GM12878 (cell line): Measurements from ENCODE around the gene ZNF230. TPM values are rescaled to one million over a fixed set of nuclear protein-coding genes. Genes with fewer than 3 reads are reported as not detected.

ENCODE experiments used
- ATAC-seq: fragments of 200-7000 bp; cut with Tn5 transposase; 3 replicates; pipeline ENCODE4 v1.9.1; 2020; ENCODE audit warnings: mild to moderate bottlenecking, moderate library complexity
- BruUV-seq: library from RNA; stranded (reverse); fragments of 400-500 nt; replicated peaks from 2 replicates; lab custom pipeline; 2021; lab: Mats Ljungman, UMichigan
- CTCF ChIA-PET: fragments of 300-600 bp; sonication (Branson Sonifier 250); formaldehyde crosslinking; extraction: SDS; loops from one replicate; lab custom pipeline; 2021; ENCODE audit warnings: inconsistent platforms; lab: Yijun Ruan, JAX
- POLR2A ChIA-PET: fragments of 350-600 bp; formaldehyde crosslinking; extraction: SDS; loops from one replicate; lab custom pipeline; 2021; ENCODE audit warnings: inconsistent platforms; lab: Charles Lee
- RAD21 ChIA-PET: fragments of 300-600 bp; sonication (Branson Sonifier 250); formaldehyde crosslinking; loops from one replicate; lab custom pipeline; 2023; ENCODE audit warnings: antibody characterized with exemption; ENCODE audit not compliant: unreplicated experiment; lab: Charles Lee
- SMC1A ChIA-PET: fragments of 300-600 bp; sonication (Branson Sonifier 250); formaldehyde crosslinking; loops from one replicate; lab custom pipeline; 2023; ENCODE audit not compliant: unreplicated experiment, uncharacterized antibody; lab: Charles Lee
- DNase-seq: peaks from one replicate; pipeline ENCODE4 v3.0.0-alpha.2; 2011; ENCODE audit warnings: low read depth, low spot score
- FAIRE-seq: peaks from 3 replicates; lab custom pipeline; 2011; peaks lifted over from hg19 to GRCh38; lab: Jason Lieb, UNC
- H2AFZ ChIP-seq: 2 replicates; pipeline ENCODE4 v1.6.0; 2011; ENCODE audit warnings: low read depth, low read length, control low read depth; ENCODE audit not compliant: control insufficient read depth
- H3K27ac ChIP-seq: 2 replicates; pipeline ENCODE4 v1.5.1; 2011; ENCODE audit warnings: control low read depth; ENCODE audit not compliant: control insufficient read depth, insufficient read depth
- H3K27me3 ChIP-seq, 2 experiments: replicated peaks in 1 of 2; 2 replicates each; pipeline versions ENCODE4 v1.6.0 to v1.6.1; 2011; ENCODE audit warnings: low read length in 1 of 2; ENCODE audit not compliant: control insufficient read depth in 2 of 2, insufficient read depth in 2 of 2
- H3K36me3 ChIP-seq, 2 experiments: 2 replicates each; pipeline ENCODE4 v1.5.1; 2011; ENCODE audit warnings: low read length in 1 of 2; ENCODE audit not compliant: control insufficient read depth in 2 of 2, insufficient read depth in 2 of 2
- H3K4me1 ChIP-seq: 2 replicates; pipeline ENCODE4 v1.6.1; 2011; ENCODE audit warnings: mild to moderate bottlenecking, low read length, moderate library complexity, mixed read lengths; ENCODE audit not compliant: control insufficient read depth, insufficient read depth
- H3K4me2 ChIP-seq: 2 replicates; pipeline ENCODE4 v1.6.0; 2011; ENCODE audit warnings: control low read depth; ENCODE audit not compliant: control insufficient read depth, insufficient read depth
- H3K4me3 ChIP-seq: fragments of 200-600 bp; sonication (generic); 2 replicates; pipeline ENCODE4 v1.5.1; 2016
- H3K79me2 ChIP-seq: 2 replicates; pipeline ENCODE4 v1.6.0; 2011; ENCODE audit warnings: low read length; ENCODE audit not compliant: control insufficient read depth, insufficient read depth
- H3K9ac ChIP-seq: 2 replicates; pipeline ENCODE4 v1.8.0; 2011; ENCODE audit warnings: low read length, control low read depth, mixed read lengths; ENCODE audit not compliant: control insufficient read depth, insufficient read depth
- H3K9me3 ChIP-seq: replicated peaks from 3 replicates; pipeline ENCODE4 v1.5.1; 2011; ENCODE audit warnings: mild to moderate bottlenecking, low read length; ENCODE audit not compliant: control insufficient read depth, insufficient read depth
- H4K20me1 ChIP-seq: 2 replicates; pipeline ENCODE4 v1.6.0; 2011; ENCODE audit not compliant: control insufficient read depth, insufficient read depth
- CEBPZ ChIP-seq: fragments of 150-350 bp; IDR thresholded peaks from 2 replicates; pipeline ENCODE4 v1.6.1; 2016; ENCODE audit warnings: low read depth, low read length
- CTCF ChIP-seq, 3 experiments: IDR thresholded peaks in 2 of 3; conservative IDR thresholded peaks in 1 of 3; 2 replicates each; pipeline ENCODE4 v1.5.1; 2011; ENCODE audit warnings: low read depth in 3 of 3, low read length in 3 of 3, mild to moderate bottlenecking in 3 of 3, control low read depth in 2 of 3, moderate library complexity in 2 of 3, inconsistent platforms in 1 of 3, mixed read lengths in 1 of 3; ENCODE audit not compliant: control insufficient read depth in 2 of 3, insufficient read depth in 1 of 3; ENCODE audit errors: extremely low read depth in 1 of 3
- EZH2 ChIP-seq: IDR thresholded peaks from 2 replicates; pipeline ENCODE4 v1.6.1; 2012; ENCODE audit warnings: low read depth, mild to moderate bottlenecking, control low read depth, inconsistent platforms, low read length, borderline replicate concordance; ENCODE audit not compliant: control insufficient read depth
- HDGF ChIP-seq: fragments of 450-650 bp; IDR thresholded peaks from 2 replicates; pipeline ENCODE4 v1.6.1; 2016; ENCODE audit warnings: antibody characterized with exemption
- MLLT1 ChIP-seq: fragments of 450-650 bp; IDR thresholded peaks from 2 replicates; pipeline ENCODE4 v1.6.1; 2016; ENCODE audit warnings: mild to moderate bottlenecking
- MYB ChIP-seq: fragments of 150-350 bp; IDR thresholded peaks from 2 replicates; pipeline ENCODE4 v1.6.1; 2014; ENCODE audit warnings: mild to moderate bottlenecking, low read depth, low read length, borderline replicate concordance
- MYC ChIP-seq: IDR thresholded peaks from 2 replicates; pipeline ENCODE4 v1.6.1; 2011; ENCODE audit warnings: mild to moderate bottlenecking, low read length, moderate library complexity, inconsistent platforms; ENCODE audit not compliant: insufficient read depth, insufficient replicate concordance, insufficient read length, severe bottlenecking
- NKRF ChIP-seq: fragments of 450-650 bp; conservative IDR thresholded peaks from 2 replicates; pipeline ENCODE4 v1.6.1; 2017; ENCODE audit warnings: mild to moderate bottlenecking, moderate library complexity
- PKNOX1 ChIP-seq: fragments of 450-650 bp; IDR thresholded peaks from 2 replicates; pipeline ENCODE4 v1.6.1; 2016; ENCODE audit warnings: mild to moderate bottlenecking
- SMC3 ChIP-seq: IDR thresholded peaks from 2 replicates; pipeline ENCODE4 v1.6.1; 2011; ENCODE audit warnings: low read length, improper control_type of control experiment, borderline replicate concordance
- TCF3 ChIP-seq: IDR thresholded peaks from 2 replicates; pipeline ENCODE4 v1.6.1; 2012; ENCODE audit warnings: low read depth, mild to moderate bottlenecking, low read length, borderline replicate concordance; ENCODE audit not compliant: insufficient read depth
- WGBS: methylation state at CpG from one replicate; pipeline ENCODE4 v1.1.6; 2016; ENCODE audit warnings: low lambda C conversion rate; ENCODE audit not compliant: insufficient replicate concordance, insufficient coverage; ENCODE audit errors: missing lambda C conversion rate; 5-methylcytosine and 5-hydroxymethylcytosine counted together
- in situ Hi-C: fragments of 300-500 bp; cut with MboI; formaldehyde crosslinking; loops from 9 replicates; pipeline ENCODE4 v1.14.3; 2018; ENCODE audit warnings: mixed read lengths
- intact Hi-C: fragments of 100-400 bp; cut with micrococcal nuclease; formaldehyde crosslinking; loops from one replicate; pipeline ENCODE4 v1.14.2; 2022; ENCODE audit not compliant: unreplicated experiment
- polyA plus RNA-seq, 11 experiments: library from polyadenylated mRNA; depleted of rRNA in 4 of 11; unstranded in 6 of 11; stranded (reverse) in 5 of 11; fragments of >200 nt; fragmentation: Nextera tagmentation in 4 of 11; fragmentation: Illumina TruSeq in 1 of 11; extraction: Ambion mirVana in 4 of 11; extraction: Trizol in 1 of 11; gene quantifications; 1 replicate in 1 of 11; 2 replicates in 10 of 11; pipeline versions ENCODE4 v1.2.1 to v1.2.3, GENCODE V29; 2011 to 2016; ENCODE audit warnings: inconsistent platforms in 2 of 11, missing spikeins in 2 of 11, low read depth in 1 of 11
- total RNA-seq, 4 experiments: library from RNA; depleted of rRNA in 3 of 4; stranded (reverse); fragments of >200 nt in 3 of 4; fragmentation: Illumina TruSeq in 1 of 4; extraction: Trizol in 1 of 4; gene quantifications; 2 replicates each; pipeline versions ENCODE4 v1.2.1 to v1.2.3, GENCODE V29; 2013 to 2021

The ZNF230 gene
- total and polyA plus RNA-seq, 10 of the 15 experiments (the other 5 are each of a cell fraction or from before 2014, with no cell fraction given), result 1.8 to 9.1 (median 3.5) TPM

- TF ChIP-seq MLLT1, result no peak
- TF ChIP-seq HDGF, result no peak
- TF ChIP-seq MYC, result no peak
- no peak for TF ChIP-seq NKRF
These were observed 18.1 kb upstream of the ZNF230 start (continued) for GRCh38 chr19:43984687-43985000.

- FAIRE-seq, result no peak
- ChIA-PET POLR2A (no interaction called here), RAD21 (no interaction called here), SMC1A (no interaction called here), CTCF (interaction anchor here (0.6 kb wide), 1 partner anchor 98 kb away, joined by 3 read pairs; no protein-coding TSS in a partner anchor)
- in situ Hi-C loops (no loop called here), intact Hi-C loops (no loop called here)
- Histone ChIP-seq H3K4me2 (no peak overlapping the region), H3K27ac (no peak overlapping the region), H2AFZ (no peak overlapping the region), H3K9me3 (peaks cover 2% of the 10 kb centered on the region; the same call in 1 of the 3 replicates), H4K20me1 (no peaks in the 10 kb centered on the region), H3K27me3 (no peaks in the 10 kb centered on the region), H3K9ac (no peak overlapping the region), H3K4me3 (no peak overlapping the region), H3K36me3 (peaks cover 0 to 17% of the 10 kb centered on the region in 2 experiments; a peak in 2 of 4 replicates), H3K79me2 (no peaks in the 10 kb centered on the region), H3K4me1 (peaks cover 4% of the 10 kb centered on the region)
- ATAC-seq, result no peak
- no peak for DNase-seq
- BruUV-seq, result no TSS peak
- 72% methylated on average over 10 of the region's 10 CpGs for WGBS
- TF ChIP-seq SMC3, result no peak
- TF ChIP-seq TCF3, result no peak
- no peak for TF ChIP-seq PKNOX1
- no peak for TF ChIP-seq EZH2
- TF ChIP-seq CEBPZ, result no peak
- no peak for TF ChIP-seq CTCF (IDR thresholded peaks at IDR 0.05 in 2 of 3, conservative IDR thresholded peaks at IDR 0.05 in 1 of 3; ENCODE audit: control insufficient read depth in 2 of 3, extremely low read depth in 1 of 3, insufficient read depth in 1 of 3, low read depth in 3 of 3, low read length in 3 of 3)
- no peak for TF ChIP-seq MYB
These were observed 5.0 kb upstream of the ZNF230 start for GRCh38 chr19:43997631-43998290.
